NB4 (cell line): Measurements from ENCODE around the gene SCFD2.

ENCODE experiments used
- CTCF ChIP-seq: IDR thresholded peaks from one replicate; pipeline ENCODE4 v1.5.1; 2012; ENCODE audit warnings: low read depth, low read length
- MYC ChIP-seq: IDR thresholded peaks from 2 replicates; pipeline ENCODE4 v1.6.1; 2011; ENCODE audit warnings: low read depth, low read length
- POLR2A ChIP-seq: IDR thresholded peaks from 2 replicates; pipeline ENCODE4 v1.6.1; 2011; ENCODE audit warnings: mild to moderate bottlenecking; ENCODE audit not compliant: insufficient read length; ENCODE audit errors: extremely low read depth

GRCh38 chr4:53066155-53066554 lies 299.7 kb downstream of the SCFD2 start:
- TF ChIP-seq CTCF (no peak), POLR2A (no peak), MYC (no peak)
